GM12891 (cell line): ENCODE results near the gene SNRNP70.
"Not testable (repeated sequence)": the region's sequence is repeated elsewhere in the genome, so short reads cannot be mapped to it uniquely, and the experiment has no call there.

Source experiments
- PAX5 ChIP-seq: IDR thresholded peaks from 2 replicates; pipeline ENCODE4 v1.6.1; 2011; ENCODE audit warnings: low read length, moderate library complexity, mild to moderate bottlenecking; ENCODE audit not compliant: insufficient read depth, severe bottlenecking
- POLR2A ChIP-seq: IDR thresholded peaks from 2 replicates; pipeline ENCODE4 v1.6.1; 2011; ENCODE audit warnings: low read depth, low read length, control low read depth
- POLR2AphosphoS5 ChIP-seq: IDR thresholded peaks from 2 replicates; pipeline ENCODE4 v1.6.1; 2011; ENCODE audit warnings: low read depth, low read length, control low read depth
- TAF1 ChIP-seq: IDR thresholded peaks from 2 replicates; pipeline ENCODE4 v1.6.1; 2011; ENCODE audit warnings: low read depth, low read length, control low read depth

DNA sequence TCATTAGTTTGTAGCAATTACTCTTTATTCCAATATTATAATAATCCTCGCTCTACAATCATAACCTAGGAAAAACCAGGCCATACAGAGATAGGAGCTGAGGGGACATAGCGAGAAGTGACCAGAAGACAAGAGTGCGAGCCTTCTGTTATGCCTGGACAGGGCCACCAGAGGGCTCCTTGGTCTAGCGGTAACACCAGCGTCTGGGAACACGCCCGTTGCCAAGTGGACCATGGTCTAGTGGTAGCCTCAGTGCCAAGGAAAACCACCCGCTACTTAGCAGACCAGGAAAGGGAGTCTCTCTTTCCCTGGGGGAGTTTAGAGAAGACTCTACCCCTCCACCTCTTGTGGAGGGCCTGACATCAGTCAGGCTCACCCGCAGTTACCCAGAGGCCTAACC, 10.4 kb upstream of the SNRNP70 start:
- not testable (repeated sequence) for TF ChIP-seq TAF1, POLR2A, PAX5, POLR2AphosphoS5
